Small intestine (tissue), 7 donors: ENCODE data around the gene MEX3C. TPM values are rescaled to one million over a fixed set of nuclear protein-coding genes. Genes with fewer than 3 reads are reported as not detected.

ENCODE experiments used
- DNase-seq, 2 donors: peaks; one replicate each; pipeline versions ENCODE4 v3.0.0 to v3.0.0-alpha.2; 2013
- FAIRE-seq: peaks from 2 replicates; lab custom pipeline; 2012; peaks lifted over from hg19 to GRCh38; lab: Jason Lieb, UNC
- H3K27ac ChIP-seq, 3 donors: one replicate each; pipeline ENCODE4 v1.5.1; 2013; ENCODE audit warnings: low read length in 2 of 3, mild to moderate bottlenecking in 2 of 3, control low read depth in 1 of 3, inconsistent platforms in 1 of 3, low read depth in 1 of 3, moderate library complexity in 1 of 3
- H3K27me3 ChIP-seq, 3 donors: one replicate each; pipeline ENCODE4 v1.6.1; 2013; ENCODE audit warnings: low read length in 3 of 3, inconsistent platforms in 1 of 3; ENCODE audit not compliant: control insufficient read depth in 3 of 3, insufficient read depth in 3 of 3
- H3K36me3 ChIP-seq, 3 donors: one replicate each; pipeline ENCODE4 v1.6.1; 2013; ENCODE audit warnings: low read length in 3 of 3, inconsistent platforms in 1 of 3, low read depth in 1 of 3, mild to moderate bottlenecking in 1 of 3, moderate library complexity in 1 of 3; ENCODE audit not compliant: control insufficient read depth in 3 of 3, insufficient read depth in 2 of 3
- H3K4me1 ChIP-seq, 3 donors: one replicate each; pipeline ENCODE4 v1.6.1; 2013; ENCODE audit warnings: low read length in 2 of 3, inconsistent platforms in 1 of 3, low read depth in 1 of 3, mild to moderate bottlenecking in 1 of 3, moderate library complexity in 1 of 3; ENCODE audit not compliant: control insufficient read depth in 3 of 3, insufficient read depth in 2 of 3
- H3K4me3 ChIP-seq, 3 donors: one replicate each; pipeline ENCODE4 v1.5.1; 2013; ENCODE audit warnings: low read length in 3 of 3, control low read depth in 1 of 3, inconsistent platforms in 1 of 3, low read depth in 1 of 3, mild to moderate bottlenecking in 1 of 3, moderate library complexity in 1 of 3
- H3K9me3 ChIP-seq, 2 donors: one replicate each; pipeline ENCODE4 v1.6.1; 2013; ENCODE audit warnings: low read depth in 1 of 2, low read length in 1 of 2; ENCODE audit not compliant: control insufficient read depth in 2 of 2, insufficient read depth in 1 of 2
- WGBS, 3 donors: extraction: QIAGEN DNeasy Blood & Tissue Kit; methylation state at CpG; one replicate each; pipeline ENCODE4 v1.1.7; 2013; 5-methylcytosine and 5-hydroxymethylcytosine counted together
- polyA plus RNA-seq, 4 donors: library from polyadenylated mRNA; stranded (reverse) in 3 of 4; unstranded in 1 of 4; fragments of 200-250 nt in 3 of 4; fragments of 120-200 nt in 1 of 4; gene quantifications; one replicate each; pipeline versions ENCODE4 v1.2.1 to v1.2.3, GENCODE V29; 2013
- donor health status: healthy with polysubstance abuse.
- donor health status: control.
- donor health status: control.
- donor health status: Bipolar disorder and iron deficiency.
- donor health status: healthy.

Gene MEX3C
- polyA plus RNA-seq, 4 donors, result 8.9 to 32.2 (median 14.1) TPM

- H3K4me1 ChIP-seq, result no peaks in the 10 kb centered on the region
- H3K4me3 ChIP-seq, result no peak overlapping the region
- FAIRE-seq (no peak), DNase-seq (no peak)
- H3K9me3 ChIP-seq, result no peaks in the 10 kb centered on the region
- no peaks in the 10 kb centered on the region for H3K36me3 ChIP-seq
- no peak overlapping the region for H3K27ac ChIP-seq
- WGBS, 3 donors, result 83 to 87% (median 83%) methylated on average over 6 of the region's 6 CpGs
- no peaks in the 10 kb centered on the region for H3K27me3 ChIP-seq
Observed at GRCh38 chr18:51168960-51169662, 28.4 kb downstream of the MEX3C start.

GRCh38 chr18:51168026-51168742 is 29.3 kb downstream of the MEX3C start:
- no peak overlapping the region for H3K27ac ChIP-seq
- DNase-seq (no peak), FAIRE-seq (no peak)
- H3K9me3 ChIP-seq, result no peaks in the 10 kb centered on the region
- H3K4me1 ChIP-seq, result no peaks in the 10 kb centered on the region
- no peak overlapping the region for H3K4me3 ChIP-seq
- H3K27me3 ChIP-seq, result no peaks in the 10 kb centered on the region
- H3K36me3 ChIP-seq, result no peaks in the 10 kb centered on the region
- 78 to 92% (median 87%) methylated on average over 5 of the region's 5 CpGs for WGBS, 3 donors

- no peaks in the 10 kb centered on the region for H3K36me3 ChIP-seq
- no peak for DNase-seq
- FAIRE-seq, result no peak
- H3K4me3 ChIP-seq, result no peak overlapping the region
- no peaks in the 10 kb centered on the region for H3K4me1 ChIP-seq
- H3K9me3 ChIP-seq, result no peaks in the 10 kb centered on the region
- no peaks in the 10 kb centered on the region for H3K27me3 ChIP-seq
- 78 to 92% (median 88%) methylated on average over 2 of the region's 2 CpGs for WGBS, 3 donors
- H3K27ac ChIP-seq, result no peak overlapping the region
Observed at GRCh38 chr18:51165296-51165695, 32.2 kb downstream of the MEX3C start.

- Histone ChIP-seq H3K27ac (no peak overlapping the region), H3K36me3 (no peaks in the 10 kb centered on the region), H3K27me3 (no peaks in the 10 kb centered on the region), H3K9me3 (no peaks in the 10 kb centered on the region), H3K4me1 (no peaks in the 10 kb centered on the region), H3K4me3 (no peak overlapping the region)
- 87 to 100% (median 100%) methylated on average over 2 of the region's 2 CpGs for WGBS, 3 donors
- FAIRE-seq, result no peak
- DNase-seq, result no peak
Observed at GRCh38 chr18:51164761-51165281, 32.7 kb downstream of the MEX3C start.

- Histone ChIP-seq H3K4me1 (no peaks in the 10 kb centered on the region), H3K4me3 (no peak overlapping the region), H3K27ac (no peak overlapping the region), H3K36me3 (no peaks in the 10 kb centered on the region), H3K27me3 (no peaks in the 10 kb centered on the region), H3K9me3 (no peaks in the 10 kb centered on the region)
- DNase-seq (no peak), FAIRE-seq (no peak)
- 79 to 81% (median 79%) methylated on average over 8 of the region's 8 CpGs for WGBS, 3 donors
Observed at GRCh38 chr18:51164342-51164741, 33.1 kb downstream of the MEX3C start.

- FAIRE-seq (no peak), DNase-seq (no peak)
- H3K4me3 ChIP-seq, result no peak overlapping the region
- 87 to 90% (median 88%) methylated on average over 3 of the region's 3 CpGs for WGBS, 3 donors
- H3K4me1 ChIP-seq, result no peaks in the 10 kb centered on the region
- H3K27ac ChIP-seq, result no peak overlapping the region
- H3K27me3 ChIP-seq, result no peaks in the 10 kb centered on the region
- no peaks in the 10 kb centered on the region for H3K9me3 ChIP-seq
- H3K36me3 ChIP-seq, result no peaks in the 10 kb centered on the region
Observed at GRCh38 chr18:51163543-51163942, 33.9 kb downstream of the MEX3C start.

- H3K4me1 ChIP-seq, result no peaks in the 10 kb centered on the region
- 70 to 77% (median 74%) methylated on average over 3 of the region's 3 CpGs for WGBS, 3 donors
- FAIRE-seq (no peak), DNase-seq (no peak)
- H3K4me3 ChIP-seq, result no peak overlapping the region
- no peak overlapping the region for H3K27ac ChIP-seq
- H3K36me3 ChIP-seq, result no peaks in the 10 kb centered on the region
- H3K27me3 ChIP-seq, result no peaks in the 10 kb centered on the region
- no peaks in the 10 kb centered on the region for H3K9me3 ChIP-seq
Observed at GRCh38 chr18:51162617-51163016, 34.9 kb downstream of the MEX3C start.

GRCh38 chr18:51160646-51161045 is 36.8 kb downstream of the MEX3C start:
- 90 to 95% (median 94%) methylated on average over 5 of the region's 5 CpGs for WGBS, 3 donors
- no peak overlapping the region for H3K4me3 ChIP-seq
- H3K9me3 ChIP-seq, result no peaks in the 10 kb centered on the region
- FAIRE-seq (no peak), DNase-seq (no peak)
- H3K36me3 ChIP-seq, result no peaks in the 10 kb centered on the region
- H3K27ac ChIP-seq, result no peak overlapping the region
- H3K4me1 ChIP-seq, result no peaks in the 10 kb centered on the region
- no peaks in the 10 kb centered on the region for H3K27me3 ChIP-seq
